Ureter (tissue), 1 donor: ENCODE results near the gene CYYR1. TPM values are rescaled to one million over a fixed set of nuclear protein-coding genes. Genes with fewer than 3 reads are reported as not detected.

Source experiments
- DNase-seq: peaks from one replicate; pipeline ENCODE4 v3.0.0-alpha.2; 2020; ENCODE audit warnings: low spot score
- total RNA-seq: library from RNA; stranded (reverse); gene quantifications from one replicate; pipeline ENCODE4 v1.2.4, GENCODE V29; 2023
- donor health status: DM: yes; HTN: yes; CAD: no.

CYYR1 gene
- total RNA-seq, 1 donor from 2014 or later: 27.6 TPM

GRCh38 chr21:26553898-26554297, 19.2 kb downstream of the CYYR1 start:
- no peak for DNase-seq

GRCh38 chr21:26550326-26550725, 22.8 kb downstream of the CYYR1 start:
- peak; percentile 46 for DNase-seq

- no peak for DNase-seq
Observed at GRCh38 chr21:26546446-26547097, 26.5 kb downstream of the CYYR1 start.

GRCh38 chr21:26544201-26544775, 28.8 kb downstream of the CYYR1 start:
- no peak for DNase-seq

GRCh38 chr21:26540651-26541050, 32.4 kb downstream of the CYYR1 start:
- DNase-seq: no peak

GRCh38 chr21:26539566-26539965, 33.5 kb downstream of the CYYR1 start:
- DNase-seq: no peak

- no peak for DNase-seq
Observed at GRCh38 chr21:26534517-26534916, 38.6 kb downstream of the CYYR1 start.

GRCh38 chr21:26532208-26532607, 40.9 kb downstream of the CYYR1 start:
- no peak for DNase-seq

- no peak for DNase-seq
Observed at GRCh38 chr21:26529526-26529925, 43.6 kb downstream of the CYYR1 start.

GRCh38 chr21:26528882-26529281, 44.2 kb downstream of the CYYR1 start:
- no peak for DNase-seq

GRCh38 chr21:26522704-26523103, 50.4 kb downstream of the CYYR1 start:
- no peak for DNase-seq

GRCh38 chr21:26519142-26519541, 53.9 kb downstream of the CYYR1 start:
- no peak for DNase-seq

- DNase-seq: no peak
Observed at GRCh38 chr21:26515257-26515656, 57.8 kb downstream of the CYYR1 start.

GRCh38 chr21:26513212-26513611, 59.9 kb downstream of the CYYR1 start:
- no peak for DNase-seq

GRCh38 chr21:26512664-26513063, 60.4 kb downstream of the CYYR1 start:
- DNase-seq: no peak

- DNase-seq: no peak
Observed at GRCh38 chr21:26508903-26509302, 64.2 kb downstream of the CYYR1 start.

GRCh38 chr21:26506956-26507355, 66.1 kb downstream of the CYYR1 start:
- no peak for DNase-seq

- no peak for DNase-seq
Observed at GRCh38 chr21:26505211-26505610, 67.9 kb downstream of the CYYR1 start.

GRCh38 chr21:26503414-26503813, 69.7 kb downstream of the CYYR1 start:
- no peak for DNase-seq

GRCh38 chr21:26501495-26502021, 71.5 kb downstream of the CYYR1 start:
- no peak for DNase-seq

GRCh38 chr21:26499495-26499894, 73.6 kb downstream of the CYYR1 start:
- DNase-seq: no peak

- no peak for DNase-seq
Observed at GRCh38 chr21:26495283-26495849, 77.7 kb downstream of the CYYR1 start.

GRCh38 chr21:26491663-26492062, 81.4 kb downstream of the CYYR1 start:
- DNase-seq: no peak
